ENCODE results near the gene SPATA45.
"Not testable (repeated sequence)": the region's sequence is repeated elsewhere in the genome, so short reads cannot be mapped to it uniquely, and the experiment has no call there.

SPATA45 gene

GRCh38 chr1:212867192-212867591, 19.7 kb upstream of the SPATA45 start:
- TF ChIP-seq CTCF (IDR thresholded peaks at IDR 0.05; ENCODE audit: extremely low read depth, missing control alignments), result no peak
- DNase-seq (ENCODE audit: low spot score), result no peak

- no peak for DNase-seq (ENCODE audit: low spot score)
- TF ChIP-seq CTCF (IDR thresholded peaks at IDR 0.05; ENCODE audit: extremely low read depth, missing control alignments), result no peak
Observed at GRCh38 chr1:212864201-212864600, 16.8 kb upstream of the SPATA45 start.

- not testable (repeated sequence) for DNase-seq (ENCODE audit: low spot score)
Observed at GRCh38 chr1:212863345-212863744, 15.9 kb upstream of the SPATA45 start.

- no peak for TF ChIP-seq CTCF (IDR thresholded peaks at IDR 0.05; ENCODE audit: extremely low read depth, missing control alignments)
- no peak for DNase-seq (ENCODE audit: low spot score)
Observed at GRCh38 chr1:212862111-212862690, 14.8 kb upstream of the SPATA45 start.

GRCh38 chr1:212860713-212861581, 13.5 kb upstream of the SPATA45 start:
- DNase-seq (ENCODE audit: low spot score), result no peak
- TF ChIP-seq CTCF (IDR thresholded peaks at IDR 0.05; ENCODE audit: extremely low read depth, missing control alignments), result no peak

- TF ChIP-seq CTCF (IDR thresholded peaks at IDR 0.05; ENCODE audit: extremely low read depth, missing control alignments), result no peak
- peak; percentile 56 for DNase-seq (ENCODE audit: low spot score)
Observed at GRCh38 chr1:212858461-212859265, 11.2 kb upstream of the SPATA45 start.

- peak; percentile 97 for DNase-seq (ENCODE audit: low spot score)
- no peak for TF ChIP-seq CTCF (IDR thresholded peaks at IDR 0.05; ENCODE audit: extremely low read depth, missing control alignments)
Observed at GRCh38 chr1:212857992-212858460, 10.6 kb upstream of the SPATA45 start, which contains the start of gene FLVCR1. TSS of gene FLVCR1 (plus strand) at chr1:212858275. CDS start at chr1:212858453, 178 bp downstream.
